Karpas-422 (cell line): ENCODE results near the gene RAP1GAP2. TPM values are rescaled to one million over a fixed set of nuclear protein-coding genes. Genes with fewer than 3 reads are reported as not detected.

Source experiments
- DNase-seq: peaks from one replicate; pipeline ENCODE4 v3.0.0-alpha.2; 2015
- H2AFZ ChIP-seq: fragments of 200-600 bp; sonication (generic); 2 replicates; pipeline ENCODE4 v1.6.1; 2014; ENCODE audit warnings: antibody characterized with exemption, low read length, mixed read lengths
- H3K27ac ChIP-seq: fragments of 200-600 bp; sonication (generic); 2 replicates; pipeline ENCODE4 v1.5.1; 2014; ENCODE audit warnings: mild to moderate bottlenecking, low read length, moderate library complexity
- H3K27me3 ChIP-seq: fragments of 200-600 bp; sonication (generic); 2 replicates; pipeline ENCODE4 v1.6.1; 2014; ENCODE audit warnings: low read length, mixed read lengths
- H3K36me3 ChIP-seq: fragments of 200-600 bp; sonication (generic); 2 replicates; pipeline ENCODE4 v1.6.1; 2014; ENCODE audit warnings: low read length, mixed read lengths; ENCODE audit not compliant: insufficient read depth
- H3K4me1 ChIP-seq: fragments of 200-600 bp; sonication (generic); 2 replicates; pipeline ENCODE4 v1.6.1; 2014; ENCODE audit warnings: mild to moderate bottlenecking, low read length, mixed read lengths
- H3K4me2 ChIP-seq: fragments of 200-600 bp; sonication (generic); 2 replicates; pipeline ENCODE4 v1.6.1; 2014; ENCODE audit warnings: low read length, low read depth, mild to moderate bottlenecking; ENCODE audit not compliant: poor library complexity, severe bottlenecking
- H3K4me3 ChIP-seq: fragments of 200-600 bp; sonication (generic); 2 replicates; pipeline ENCODE4 v1.5.1; 2014; ENCODE audit warnings: mild to moderate bottlenecking, antibody characterized with exemption, low read length, mixed read lengths
- H3K79me2 ChIP-seq: fragments of 200-600 bp; sonication (generic); 2 replicates; pipeline ENCODE4 v1.6.1; 2014; ENCODE audit warnings: mild to moderate bottlenecking, low read length, mixed read lengths
- H3K9ac ChIP-seq: fragments of 200-600 bp; sonication (generic); 2 replicates; pipeline ENCODE4 v1.6.0; 2014; ENCODE audit warnings: low read length
- H3K9me2 ChIP-seq: fragments of 200-600 bp; sonication (generic), shearing (Covaris generic); replicated peaks from 2 replicates; pipeline ENCODE4 v1.6.0; 2014; ENCODE audit warnings: mild to moderate bottlenecking, low read length, moderate library complexity; ENCODE audit not compliant: insufficient read depth
- H3K9me3 ChIP-seq: fragments of 300-700, 200-600 bp; sonication (generic); 2 replicates; pipeline ENCODE4 v1.6.1; 2014; ENCODE audit warnings: low read length, mixed read lengths
- H4K20me1 ChIP-seq: fragments of 200-600 bp; sonication (generic); 2 replicates; pipeline ENCODE4 v1.6.1; 2014; ENCODE audit warnings: mild to moderate bottlenecking, antibody characterized with exemption, low read length, low read depth; ENCODE audit not compliant: insufficient read depth
- total RNA-seq: library from RNA; depleted of rRNA; stranded (reverse); fragments of >200 nt; shearing (Covaris generic); gene quantifications from 2 replicates; pipeline ENCODE4 v1.2.3, GENCODE V29; 2014; ENCODE audit warnings: low replicate concordance

RAP1GAP2 gene
- total RNA-seq, 1 experiment from 2014 or later, result 6.0 TPM

DNA sequence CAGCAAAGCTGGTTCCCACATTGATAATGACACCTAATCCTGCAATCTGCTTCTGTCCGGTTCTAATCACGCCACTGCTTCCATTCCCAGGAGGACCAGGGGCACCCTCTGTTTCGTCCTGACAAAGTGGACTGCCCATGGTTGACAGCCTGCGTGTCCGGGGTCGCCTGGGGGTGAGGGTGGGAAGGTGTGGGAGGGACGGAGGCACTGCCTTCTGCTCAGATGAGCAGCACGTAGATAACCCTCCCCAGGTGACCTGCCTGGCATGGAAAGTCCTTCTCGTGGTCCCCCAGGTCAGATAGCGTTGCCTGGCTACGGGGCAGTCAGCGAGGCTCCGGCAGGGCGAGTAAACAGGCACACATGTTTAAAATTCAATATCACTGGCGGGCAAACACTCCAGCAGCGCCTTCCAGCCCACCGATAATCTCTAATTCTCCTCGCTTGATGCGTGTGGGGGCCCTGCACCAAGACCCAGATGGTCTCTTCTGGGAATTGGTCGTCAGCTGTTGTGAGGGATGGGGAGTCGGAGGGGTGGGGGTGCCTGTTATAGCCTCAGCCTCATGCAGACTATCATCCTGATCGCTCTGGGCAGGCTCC lies 132.2 kb downstream of the RAP1GAP2 start:
- no peaks in the 10 kb centered on the region for H4K20me1 ChIP-seq
- no peaks in the 10 kb centered on the region for H3K79me2 ChIP-seq
- H3K4me2 ChIP-seq, result no peak overlapping the region
- DNase-seq, result no peak
- H3K9ac ChIP-seq, result no peak overlapping the region
- H3K9me3 ChIP-seq, result no peaks in the 10 kb centered on the region
- H3K4me1 ChIP-seq, result peaks cover 28% of the 10 kb centered on the region
- no peak overlapping the region for H2AFZ ChIP-seq
- no peaks in the 10 kb centered on the region for H3K9me2 ChIP-seq
- H3K36me3 ChIP-seq, result no peaks in the 10 kb centered on the region
- no peak overlapping the region for H3K4me3 ChIP-seq
- no peaks in the 10 kb centered on the region for H3K27me3 ChIP-seq
- no peak overlapping the region for H3K27ac ChIP-seq

DNA sequence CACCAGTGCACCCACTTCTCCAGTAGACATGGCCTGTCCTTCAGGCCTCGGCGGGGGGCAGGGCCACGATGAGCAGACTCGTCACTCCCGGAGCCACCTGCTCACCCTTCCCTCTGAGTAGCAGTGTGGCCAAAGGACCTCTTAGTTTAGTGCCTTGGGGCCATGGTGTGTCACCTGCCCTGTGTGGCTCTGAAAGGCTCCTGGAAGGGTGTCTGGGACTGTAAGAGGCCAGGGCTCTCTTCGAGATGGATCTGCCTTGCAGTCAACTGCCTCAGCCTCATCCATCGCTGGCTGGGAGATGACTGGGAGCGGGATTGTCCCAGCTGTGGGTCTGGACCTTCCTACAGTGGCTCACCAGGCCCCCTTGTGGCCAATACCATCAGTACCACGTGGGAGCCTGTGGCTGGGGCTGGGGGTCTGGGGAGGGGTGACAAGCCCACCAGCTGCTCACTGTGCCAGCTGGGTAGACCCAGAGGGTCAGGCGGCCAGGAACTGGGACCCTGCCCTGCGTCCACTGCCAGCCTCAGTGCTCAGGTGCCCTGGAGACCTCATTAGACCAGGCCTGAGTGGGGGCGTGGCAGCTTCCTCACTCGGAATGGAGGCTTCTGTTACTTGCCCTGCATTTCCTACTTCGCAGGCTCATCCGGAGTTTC lies 133.8 kb downstream of the RAP1GAP2 start:
- no peaks in the 10 kb centered on the region for H3K79me2 ChIP-seq

DNA sequence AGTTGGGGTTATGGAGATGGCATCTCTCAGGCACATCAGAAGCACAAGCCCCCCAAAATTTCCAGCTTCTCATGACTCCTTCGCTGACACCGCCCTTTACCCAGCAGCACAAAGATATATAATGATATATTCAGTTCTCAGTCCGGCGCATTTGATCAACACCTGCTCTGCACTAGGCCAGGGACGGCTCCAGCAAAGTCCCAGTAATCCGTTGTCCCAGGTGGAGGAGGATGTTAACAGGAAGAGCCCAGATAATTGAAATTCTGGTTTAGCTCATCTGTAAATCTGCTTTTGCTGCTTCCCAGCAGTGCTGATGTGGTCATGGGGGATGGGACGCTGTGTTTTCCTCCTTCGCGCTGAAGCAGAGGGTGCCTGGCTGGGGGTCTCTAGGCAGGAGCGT lies 135.6 kb downstream of the RAP1GAP2 start:
- Histone ChIP-seq H3K4me1 (peaks cover 28% of the 10 kb centered on the region), H3K4me2 (peak overlapping the region; percentile 54), H3K9ac (peak overlapping the region; percentile 52), H3K9me2 (no peaks in the 10 kb centered on the region), H3K9me3 (no peaks in the 10 kb centered on the region), H3K4me3 (no peak overlapping the region), H3K79me2 (no peaks in the 10 kb centered on the region), H4K20me1 (no peaks in the 10 kb centered on the region), H3K27ac (peak overlapping the region; percentile 71), H2AFZ (peak overlapping the region; percentile 54; the same call in 1 of the 2 replicates), H3K36me3 (no peaks in the 10 kb centered on the region), H3K27me3 (no peaks in the 10 kb centered on the region)
- DNase-seq, result no peak

More for the DNA sequence above, 133.8 kb downstream of the RAP1GAP2 start:
- Histone ChIP-seq H3K36me3 (no peaks in the 10 kb centered on the region), H3K4me2 (peak overlapping the region; percentile 54), H3K27me3 (no peaks in the 10 kb centered on the region), H2AFZ (peak overlapping the region; percentile 79), H3K4me1 (peaks cover 28% of the 10 kb centered on the region), H3K27ac (peak overlapping the region; percentile 71), H3K9ac (peak overlapping the region; percentile 37; the same call in 1 of the 2 replicates), H4K20me1 (no peaks in the 10 kb centered on the region), H3K4me3 (no peak overlapping the region), H3K9me2 (no peaks in the 10 kb centered on the region), H3K9me3 (no peaks in the 10 kb centered on the region)
- peak; percentile 78 for DNase-seq

DNA sequence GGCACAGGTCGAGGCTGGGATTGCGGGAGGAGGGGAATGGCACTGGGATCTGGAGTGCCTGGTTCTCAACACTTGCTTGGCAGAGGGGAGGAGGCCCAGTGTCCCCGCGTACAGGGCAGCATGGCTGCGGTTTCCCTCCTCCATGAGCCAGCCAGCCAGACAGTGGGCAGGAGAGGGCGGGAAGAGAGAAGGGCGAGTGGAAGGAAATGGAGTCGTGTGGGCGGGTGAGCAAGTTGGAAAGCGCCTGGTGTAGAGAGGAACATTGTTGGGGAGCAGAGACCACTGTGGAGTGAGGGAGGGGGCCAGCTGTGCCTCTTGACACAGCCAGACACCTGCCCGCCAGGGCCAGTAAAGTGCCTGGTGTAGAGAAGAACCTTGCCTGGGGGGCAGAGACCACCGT lies 136.7 kb downstream of the RAP1GAP2 start:
- no peaks in the 10 kb centered on the region for H3K79me2 ChIP-seq
- no peaks in the 10 kb centered on the region for H4K20me1 ChIP-seq

DNA sequence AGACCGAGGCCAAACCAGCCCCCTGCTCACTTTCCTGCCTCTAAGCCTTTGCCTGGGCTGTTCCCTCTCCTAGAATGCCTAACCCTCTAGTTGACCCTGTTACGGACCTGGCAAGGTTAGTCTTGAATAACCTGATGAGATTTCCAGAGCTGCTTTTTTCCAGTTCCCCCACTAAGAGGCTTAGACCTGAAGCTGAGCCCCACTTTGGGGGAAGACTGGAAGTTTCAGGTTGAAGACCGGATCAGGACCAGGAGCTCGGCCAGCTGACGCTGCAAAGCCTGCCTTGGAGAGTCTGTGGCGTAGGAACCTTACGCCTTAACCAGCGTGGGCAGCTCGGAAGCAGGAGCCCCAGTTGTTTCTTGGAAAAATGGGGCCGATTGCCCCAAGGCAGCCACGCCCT lies 137.4 kb downstream of the RAP1GAP2 start:
- Histone ChIP-seq H4K20me1 (no peaks in the 10 kb centered on the region), H3K27me3 (no peaks in the 10 kb centered on the region), H3K9ac (no peak overlapping the region), H2AFZ (no peak overlapping the region), H3K36me3 (no peaks in the 10 kb centered on the region), H3K9me2 (no peaks in the 10 kb centered on the region), H3K79me2 (no peaks in the 10 kb centered on the region), H3K27ac (no peak overlapping the region), H3K4me3 (no peak overlapping the region), H3K9me3 (no peaks in the 10 kb centered on the region), H3K4me2 (no peak overlapping the region), H3K4me1 (peaks cover 40% of the 10 kb centered on the region)
- no peak for DNase-seq

More for the DNA sequence above, 136.7 kb downstream of the RAP1GAP2 start:
- DNase-seq, result peak; percentile 30
- Histone ChIP-seq H3K36me3 (no peaks in the 10 kb centered on the region), H3K27me3 (no peaks in the 10 kb centered on the region), H2AFZ (no peak overlapping the region), H3K4me1 (peaks cover 36% of the 10 kb centered on the region), H3K4me2 (no peak overlapping the region), H3K4me3 (no peak overlapping the region), H3K9me2 (no peaks in the 10 kb centered on the region), H3K9ac (no peak overlapping the region), H3K9me3 (no peaks in the 10 kb centered on the region), H3K27ac (no peak overlapping the region)

DNA sequence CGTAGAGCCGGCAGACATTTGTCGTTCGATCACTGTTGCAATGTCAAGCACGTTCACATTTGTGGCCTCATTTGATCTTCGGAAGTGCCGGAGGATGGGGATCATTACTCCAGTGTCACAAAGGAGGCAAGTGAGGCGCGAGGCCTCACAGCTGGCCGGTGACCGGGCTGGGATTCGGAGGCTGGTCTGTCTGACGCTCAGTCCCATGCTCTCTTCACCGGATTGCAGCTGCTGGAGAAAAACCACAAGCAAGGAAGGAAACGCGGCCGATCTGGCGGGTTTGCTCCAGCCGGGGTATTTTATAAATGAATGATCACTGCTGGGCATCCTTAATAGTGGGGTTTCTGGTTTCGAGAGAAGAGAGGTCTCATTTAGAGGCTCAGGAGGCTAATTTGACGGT lies 139.4 kb downstream of the RAP1GAP2 start:
- no peak for DNase-seq
- Histone ChIP-seq H3K27ac (no peak overlapping the region), H2AFZ (no peak overlapping the region), H3K27me3 (no peaks in the 10 kb centered on the region), H3K36me3 (no peaks in the 10 kb centered on the region), H3K4me2 (no peak overlapping the region), H3K9me3 (no peaks in the 10 kb centered on the region), H3K9me2 (no peaks in the 10 kb centered on the region), H3K79me2 (no peaks in the 10 kb centered on the region), H3K4me1 (peaks cover 39% of the 10 kb centered on the region), H3K9ac (no peak overlapping the region), H3K4me3 (no peak overlapping the region), H4K20me1 (no peaks in the 10 kb centered on the region)

DNA sequence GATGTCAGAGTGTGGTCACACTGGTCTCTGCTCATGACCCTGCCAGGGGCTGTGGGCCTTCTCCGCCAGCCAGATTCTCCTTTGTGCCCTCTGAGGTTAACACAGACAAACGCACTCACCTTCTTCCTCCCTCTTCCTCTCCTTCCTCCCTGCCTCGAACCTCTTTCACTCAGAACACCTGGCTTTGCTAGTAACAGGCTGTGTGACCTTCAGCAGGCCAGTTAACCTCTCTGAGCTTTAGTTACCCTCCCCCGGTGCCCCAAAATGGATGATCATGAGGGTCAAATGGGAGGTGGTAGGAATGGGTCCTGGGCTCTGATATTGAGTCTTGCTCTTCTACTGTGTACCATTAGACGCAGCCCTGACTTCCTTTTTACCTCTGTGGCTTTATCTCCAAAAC lies 140.1 kb downstream of the RAP1GAP2 start:
- Histone ChIP-seq H3K27me3 (no peaks in the 10 kb centered on the region), H3K79me2 (no peaks in the 10 kb centered on the region), H2AFZ (no peak overlapping the region), H3K4me1 (peaks cover 32% of the 10 kb centered on the region), H3K4me3 (no peak overlapping the region), H3K36me3 (no peaks in the 10 kb centered on the region), H4K20me1 (no peaks in the 10 kb centered on the region), H3K9ac (no peak overlapping the region), H3K27ac (no peak overlapping the region), H3K9me2 (no peaks in the 10 kb centered on the region), H3K4me2 (no peak overlapping the region), H3K9me3 (no peaks in the 10 kb centered on the region)
- no peak for DNase-seq

DNA sequence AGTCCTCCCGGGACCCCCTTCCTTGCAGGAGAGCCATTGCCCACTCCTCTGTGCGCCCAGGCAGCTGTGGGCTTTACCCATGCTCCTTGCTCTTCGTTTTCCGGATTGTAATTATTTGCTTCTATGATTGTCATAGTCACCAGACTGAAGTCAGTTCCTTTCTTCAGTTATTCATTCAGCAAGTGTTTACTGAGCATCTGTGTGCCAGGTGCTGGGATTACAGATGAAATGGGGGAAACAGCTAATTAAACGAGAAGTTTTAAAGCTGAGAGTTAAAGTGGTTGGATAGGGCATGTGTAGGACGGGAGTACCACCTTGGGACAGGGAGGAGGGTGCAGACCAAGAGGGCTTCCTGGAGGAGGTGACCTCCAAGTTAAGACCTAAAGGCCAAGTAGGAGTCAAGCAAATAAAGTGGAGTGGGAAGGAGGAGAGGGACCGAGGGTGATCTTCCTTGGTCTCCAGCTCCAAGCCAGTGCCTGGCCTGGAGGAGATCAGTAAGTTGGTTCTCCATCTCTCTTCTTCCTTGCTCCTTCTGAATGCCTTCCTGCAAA lies 140.6 kb downstream of the RAP1GAP2 start:
- Histone ChIP-seq H2AFZ (no peak overlapping the region), H3K9ac (no peak overlapping the region), H3K4me3 (no peak overlapping the region), H3K27me3 (no peaks in the 10 kb centered on the region), H4K20me1 (no peaks in the 10 kb centered on the region), H3K79me2 (no peaks in the 10 kb centered on the region), H3K9me2 (no peaks in the 10 kb centered on the region), H3K4me2 (no peak overlapping the region), H3K36me3 (no peaks in the 10 kb centered on the region), H3K4me1 (peaks cover 27% of the 10 kb centered on the region), H3K27ac (no peak overlapping the region), H3K9me3 (no peaks in the 10 kb centered on the region)
- no peak for DNase-seq
